Stimulated activated naive CD8-positive, alpha-beta T cell treated with anti-CD3 and anti-CD28 coated beads, Interleukin-15, amount 100 ng/mL, for 72 hours (primary cell): Measurements from ENCODE around the gene VAMP5.

ENCODE experiments used
- ATAC-seq: fragments of 150-1000 bp; cut with Tn5 transposase; 2 replicates; pipeline ENCODE4 v1.10.0; 2021; ENCODE audit warnings: mild to moderate bottlenecking, moderate library complexity
- DNase-seq, 2 donors: peaks; one replicate each; pipeline ENCODE4 v3.0.0; 2021 to 2022
- H3K27ac Mint-ChIP-seq, 2 donors: one replicate each; pipeline ENCODE4 v1.8.0; 2022; ENCODE audit warnings: mild to moderate bottlenecking in 2 of 2, mixed read lengths in 2 of 2, moderate library complexity in 2 of 2
- H3K27me3 Mint-ChIP-seq: one replicate; pipeline ENCODE4 v1.8.0; 2022; ENCODE audit warnings: mixed read lengths
- H3K4me1 Mint-ChIP-seq: one replicate; pipeline ENCODE4 v1.8.0; 2022; ENCODE audit warnings: mild to moderate bottlenecking, mixed read lengths
- H3K4me3 Mint-ChIP-seq, 2 donors: one replicate each; pipeline ENCODE4 v1.8.0; 2022; ENCODE audit warnings: mild to moderate bottlenecking in 2 of 2, mixed read lengths in 2 of 2, moderate library complexity in 1 of 2
- H3K9me3 Mint-ChIP-seq, 2 donors: one replicate each; pipeline ENCODE4 v1.8.0; 2022; ENCODE audit warnings: mixed read lengths in 2 of 2

Gene VAMP5

DNA sequence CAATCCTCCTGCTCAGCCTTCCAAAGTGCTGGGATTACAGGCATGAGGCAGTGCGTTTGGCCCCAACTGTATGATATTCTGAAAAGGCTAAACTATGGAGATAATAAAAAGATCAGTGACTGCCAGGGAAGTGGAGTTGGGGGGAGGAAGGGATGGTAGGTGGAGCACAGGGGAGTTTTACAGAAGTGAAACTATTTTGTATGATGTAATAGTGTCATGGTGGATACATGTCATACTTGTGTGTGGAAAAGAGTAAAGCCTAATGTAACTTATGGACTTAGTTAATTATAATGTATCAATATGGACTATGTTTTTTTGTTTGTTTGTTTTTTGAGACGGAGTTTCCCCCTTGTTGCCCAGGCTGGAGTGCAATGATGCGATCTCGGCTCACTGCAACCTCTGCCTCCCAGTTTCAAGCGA is 20.1 kb upstream of the VAMP5 start:
- Mint-ChIP-seq H3K4me3 (no peak overlapping the region), H3K9me3 (no peaks in the 10 kb centered on the region), H3K27me3 (no peaks in the 10 kb centered on the region), H3K4me1 (peaks cover 39% of the 10 kb centered on the region), H3K27ac (peak overlapping the region; percentile 59 to 63)
- DNase-seq (no peak), ATAC-seq (no peak)

GRCh38 chr2:85566265-85566664 is 18.0 kb upstream of the VAMP5 start:
- H3K4me3 Mint-ChIP-seq = no peak overlapping the region
- H3K4me1 Mint-ChIP-seq = peaks cover 20% of the 10 kb centered on the region
- H3K27me3 Mint-ChIP-seq = no peaks in the 10 kb centered on the region
- ATAC-seq (no peak), DNase-seq (no peak)
- no peaks in the 10 kb centered on the region for H3K9me3 Mint-ChIP-seq
- no peak overlapping the region for H3K27ac Mint-ChIP-seq

- no peak overlapping the region for H3K27ac Mint-ChIP-seq
- DNase-seq (no peak), ATAC-seq (no peak)
These were observed 8.5 kb upstream of the VAMP5 start for GRCh38 chr2:85575739-85576138.

DNA sequence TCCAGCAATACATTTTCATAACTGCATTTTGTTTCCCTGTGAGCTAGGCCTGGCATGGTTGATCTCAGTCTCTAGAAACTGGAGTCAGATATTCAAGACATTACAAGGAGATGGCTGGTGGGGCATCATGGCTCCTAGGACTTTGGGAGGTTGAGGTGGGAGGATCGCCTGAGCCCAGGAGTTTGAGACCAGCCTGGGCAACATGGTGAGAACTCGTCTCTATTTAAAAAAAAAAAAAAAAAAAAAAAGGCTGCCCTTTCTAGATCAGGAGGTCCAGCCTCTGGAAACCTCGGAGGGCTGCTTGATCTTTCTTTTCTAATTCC is 7.2 kb upstream of the VAMP5 start:
- no peak for ATAC-seq
- no peak for DNase-seq
- no peaks in the 10 kb centered on the region for H3K9me3 Mint-ChIP-seq
- peaks cover 37% of the 10 kb centered on the region for H3K4me1 Mint-ChIP-seq
- H3K27me3 Mint-ChIP-seq = no peaks in the 10 kb centered on the region
- H3K4me3 Mint-ChIP-seq = peak overlapping the region; percentile 85 to 98
- peak overlapping the region in 1 of 2 donors; percentile 98 for H3K27ac Mint-ChIP-seq

More at GRCh38 chr2:85575739-85576138, 8.5 kb upstream of the VAMP5 start:
- no peaks in the 10 kb centered on the region for H3K9me3 Mint-ChIP-seq
- no peak overlapping the region for H3K4me3 Mint-ChIP-seq
- no peaks in the 10 kb centered on the region for H3K27me3 Mint-ChIP-seq
- peaks cover 32% of the 10 kb centered on the region for H3K4me1 Mint-ChIP-seq

DNA sequence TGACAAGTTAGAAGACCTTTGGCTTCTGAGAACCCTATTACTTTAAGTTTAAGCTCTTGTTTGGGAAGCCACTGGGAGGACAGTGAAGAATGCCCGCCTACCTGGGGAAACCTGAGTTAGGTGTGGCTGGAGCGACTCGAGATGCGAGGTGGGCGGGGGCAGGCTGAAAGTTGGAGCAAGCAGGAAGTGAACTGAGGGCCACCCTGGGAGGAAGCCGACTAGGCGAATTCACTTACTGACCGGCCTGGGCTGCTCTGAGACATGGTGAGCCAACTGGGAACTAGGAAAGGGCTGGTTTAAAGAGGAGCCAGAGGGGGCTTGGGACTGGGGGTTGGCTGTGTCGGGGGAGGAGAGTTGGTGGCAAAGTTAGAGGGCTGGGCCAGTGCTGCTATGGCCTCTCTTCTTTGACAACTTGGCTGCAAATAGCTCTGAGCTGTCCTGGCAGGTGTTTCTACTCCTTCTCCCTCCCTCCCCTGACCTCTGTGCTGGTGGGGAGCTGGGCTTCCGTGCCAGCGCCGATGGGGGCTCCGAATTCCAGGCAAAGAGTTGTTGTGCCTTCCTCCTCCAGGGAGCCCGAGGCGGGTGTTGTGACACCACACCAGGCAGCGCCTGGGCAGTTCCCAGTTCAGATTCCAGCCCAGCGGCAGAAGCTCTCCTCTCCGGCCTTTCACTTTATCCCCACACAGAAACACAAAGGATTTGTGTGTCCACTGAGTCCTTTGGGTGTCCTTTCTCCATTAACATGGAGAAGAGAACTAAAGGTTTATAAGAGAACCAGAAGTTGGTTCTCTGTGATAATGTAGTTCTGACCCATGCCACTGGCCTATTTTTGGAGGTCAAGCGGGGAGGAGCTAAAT is 6.6 kb upstream of the VAMP5 start, which contains the start of gene VAMP8:
Gene VAMP8, plus strand, starts transcription at position 201 of the 857 bp plus-strand sequence. Its CDS starts 61 bp downstream, at position 262.
- no peaks in the 10 kb centered on the region for H3K27me3 Mint-ChIP-seq
- DNase-seq (peak; percentile 40 to 62), ATAC-seq (peak; percentile 85)
- H3K4me1 Mint-ChIP-seq = peaks cover 40% of the 10 kb centered on the region
- H3K4me3 Mint-ChIP-seq = peak within 1 kb of the TSS; percentile 85 to 98
- peak within 1 kb of the TSS; percentile 97 to 98 for H3K27ac Mint-ChIP-seq
- no peaks in the 10 kb centered on the region for H3K9me3 Mint-ChIP-seq

GRCh38 chr2:85578243-85579180 is 5.7 kb upstream of the VAMP5 start:
- DNase-seq = peak in 1 of 2 donors; percentile 27

DNA sequence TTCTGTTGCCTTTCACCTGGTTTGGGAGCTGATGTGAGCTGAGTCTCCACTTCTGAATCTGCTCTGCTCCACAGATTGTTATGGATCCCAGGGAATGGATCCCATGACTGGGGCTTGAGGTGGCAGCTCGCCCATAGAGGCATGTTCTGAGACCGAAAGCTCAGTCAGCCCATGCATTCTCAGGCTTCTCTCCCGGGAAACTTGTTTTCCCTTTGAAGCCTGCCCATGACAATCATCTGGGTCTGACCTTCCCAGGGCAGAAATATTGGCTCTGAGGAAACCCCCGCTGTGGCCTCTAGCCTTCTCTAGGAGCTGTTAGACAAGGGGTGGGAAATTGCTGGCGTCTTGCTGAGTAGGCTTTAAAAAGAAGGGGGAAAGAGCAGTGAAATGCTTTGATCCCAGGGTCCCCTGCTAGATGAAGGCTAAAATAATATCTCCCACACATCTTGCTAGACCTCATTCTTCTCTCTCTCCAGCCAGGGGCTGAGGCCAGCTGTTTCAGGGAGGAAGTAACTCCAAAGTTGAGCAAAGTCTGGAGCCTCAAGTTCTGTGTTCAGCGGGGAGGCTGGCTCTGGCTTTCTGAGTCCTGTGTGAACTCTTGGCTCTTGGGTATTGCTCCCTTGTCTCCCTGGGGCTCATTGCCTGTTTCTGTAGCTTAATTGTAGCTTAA is 4.8 kb upstream of the VAMP5 start:
- Mint-ChIP-seq H3K27ac (peak overlapping the region; percentile 52 to 77), H3K9me3 (no peaks in the 10 kb centered on the region), H3K4me3 (peak overlapping the region; percentile 85 to 98), H3K27me3 (no peaks in the 10 kb centered on the region), H3K4me1 (peaks cover 54% of the 10 kb centered on the region)
- DNase-seq (no peak), ATAC-seq (no peak)

More at GRCh38 chr2:85578243-85579180, 5.7 kb upstream of the VAMP5 start:
- peak overlapping the region; percentile 97 to 98 for H3K27ac Mint-ChIP-seq
- ATAC-seq = peak; percentile 65
- no peaks in the 10 kb centered on the region for H3K27me3 Mint-ChIP-seq
- H3K9me3 Mint-ChIP-seq = no peaks in the 10 kb centered on the region
- peak overlapping the region; percentile 85 to 98 for H3K4me3 Mint-ChIP-seq
- peaks cover 49% of the 10 kb centered on the region for H3K4me1 Mint-ChIP-seq

DNA sequence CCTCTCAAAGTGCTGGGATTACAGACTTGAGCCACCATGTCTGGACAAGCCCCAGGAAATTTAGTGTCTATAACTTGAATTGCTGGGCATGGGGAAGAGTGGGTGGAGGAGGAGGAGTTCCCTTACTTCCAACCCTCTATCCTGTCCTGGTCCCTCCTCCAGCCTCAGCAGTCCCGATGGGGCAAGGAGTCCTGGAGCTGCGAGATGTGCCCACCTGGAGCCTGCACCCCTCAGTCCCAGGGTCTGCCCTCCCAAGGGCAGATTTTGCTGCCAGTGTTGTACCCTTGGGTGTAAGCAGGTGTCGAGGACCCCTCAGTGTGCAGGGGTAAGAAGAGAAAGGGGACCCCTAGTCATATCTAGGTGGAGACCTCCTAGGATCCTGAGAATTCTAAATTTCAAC is 4.0 kb upstream of the VAMP5 start:
- ATAC-seq (no peak), DNase-seq (no peak)
- Mint-ChIP-seq H3K4me1 (peaks cover 61% of the 10 kb centered on the region), H3K27ac (peak overlapping the region in 1 of 2 donors; percentile 76), H3K4me3 (peak overlapping the region; percentile 65 to 98), H3K27me3 (no peaks in the 10 kb centered on the region), H3K9me3 (no peaks in the 10 kb centered on the region)

DNA sequence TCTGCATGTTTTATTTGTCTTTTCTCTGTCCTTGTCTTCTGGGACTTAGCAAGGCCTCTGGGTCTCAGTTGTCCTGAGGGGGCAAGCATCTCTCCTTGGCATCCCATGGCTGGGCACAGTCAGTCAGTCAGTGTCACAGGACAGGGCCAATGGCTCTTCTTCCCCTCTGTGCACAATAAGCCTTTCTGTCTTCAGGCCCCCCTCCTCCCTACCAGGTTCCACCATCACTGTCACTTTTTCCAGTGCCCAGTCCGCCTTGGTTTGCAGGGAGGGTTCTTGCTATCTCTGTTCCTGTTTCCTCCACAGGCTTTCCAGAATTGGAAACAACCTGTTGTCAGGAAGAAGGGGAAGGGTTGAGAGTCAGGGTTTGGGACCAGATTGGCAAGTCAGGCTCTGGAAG is 1.7 kb upstream of the VAMP5 start:
- Mint-ChIP-seq H3K4me3 (no peak overlapping the region), H3K4me1 (peaks cover 68% of the 10 kb centered on the region), H3K27ac (no peak overlapping the region), H3K9me3 (no peaks in the 10 kb centered on the region), H3K27me3 (no peaks in the 10 kb centered on the region)
- DNase-seq = no peak
- ATAC-seq = no peak

- peak in 1 of 2 donors; percentile 30 for DNase-seq
- Mint-ChIP-seq H3K9me3 (no peaks in the 10 kb centered on the region), H3K4me3 (peak overlapping the region; percentile 82 to 87), H3K4me1 (peaks cover 73% of the 10 kb centered on the region), H3K27ac (peak overlapping the region; percentile 42 to 66), H3K27me3 (no peaks in the 10 kb centered on the region)
- ATAC-seq = peak; percentile 62
These were observed 421 bp upstream of the VAMP5 start for GRCh38 chr2:85583667-85584353.

GRCh38 chr2:85584857-85585780 is 888 bp downstream of the VAMP5 start:
- Mint-ChIP-seq H3K27ac (peak overlapping the region; percentile 81 to 88), H3K4me1 (peaks cover 66% of the 10 kb centered on the region), H3K4me3 (peak overlapping the region; percentile 82 to 87), H3K27me3 (no peaks in the 10 kb centered on the region), H3K9me3 (no peaks in the 10 kb centered on the region)
- peak; percentile 15 to 26 for DNase-seq
- peak; percentile 76 for ATAC-seq

- DNase-seq (no peak), ATAC-seq (no peak)
- Mint-ChIP-seq H3K27ac (peak overlapping the region in 1 of 2 donors; percentile 88), H3K27me3 (no peaks in the 10 kb centered on the region), H3K4me3 (peak overlapping the region; percentile 82 to 87), H3K9me3 (no peaks in the 10 kb centered on the region), H3K4me1 (peaks cover 64% of the 10 kb centered on the region)
These were observed 1.5 kb downstream of the VAMP5 start for GRCh38 chr2:85585781-85586105.

GRCh38 chr2:85588236-85588635 is 4.0 kb downstream of the VAMP5 start:
- H3K9me3 Mint-ChIP-seq = no peaks in the 10 kb centered on the region
- H3K27me3 Mint-ChIP-seq = no peaks in the 10 kb centered on the region
- no peak overlapping the region for H3K4me3 Mint-ChIP-seq
- H3K4me1 Mint-ChIP-seq = peaks cover 53% of the 10 kb centered on the region
- no peak for DNase-seq
- no peak for ATAC-seq
- H3K27ac Mint-ChIP-seq = peak overlapping the region in 1 of 2 donors; percentile 14

GRCh38 chr2:85588645-85589044 is 4.4 kb downstream of the VAMP5 start:
- no peaks in the 10 kb centered on the region for H3K9me3 Mint-ChIP-seq
- peak overlapping the region in 1 of 2 donors; percentile 14 for H3K27ac Mint-ChIP-seq
- ATAC-seq (no peak), DNase-seq (no peak)
- no peak overlapping the region for H3K4me3 Mint-ChIP-seq
- peaks cover 51% of the 10 kb centered on the region for H3K4me1 Mint-ChIP-seq
- H3K27me3 Mint-ChIP-seq = no peaks in the 10 kb centered on the region
